MM.1S (cell line): Measurements from ENCODE around the gene BCOR.

Experiments used
- EZH2 ChIP-seq: fragments of 300-600 bp; sonication (generic); optimal IDR thresholded peaks from 2 replicates; pipeline ENCODE3; 2017; ENCODE audit warnings: low read depth, mild to moderate bottlenecking, antibody characterized with exemption, low read length, mixed read lengths
- EZH2phosphoT487 ChIP-seq: fragments of 300-600 bp; sonication (generic); IDR thresholded peaks from 2 replicates; pipeline ENCODE4 v1.6.1; 2018; ENCODE audit warnings: antibody characterized with exemption, low read length
- TF ChIP-seq, protein P1 (sequence below): fragments of 300-600 bp; sonication (generic); IDR thresholded peaks from 2 replicates; pipeline ENCODE4 v1.5.1; 2016; ENCODE audit warnings: antibody characterized with exemption, low read length, mixed read lengths

DNA sequence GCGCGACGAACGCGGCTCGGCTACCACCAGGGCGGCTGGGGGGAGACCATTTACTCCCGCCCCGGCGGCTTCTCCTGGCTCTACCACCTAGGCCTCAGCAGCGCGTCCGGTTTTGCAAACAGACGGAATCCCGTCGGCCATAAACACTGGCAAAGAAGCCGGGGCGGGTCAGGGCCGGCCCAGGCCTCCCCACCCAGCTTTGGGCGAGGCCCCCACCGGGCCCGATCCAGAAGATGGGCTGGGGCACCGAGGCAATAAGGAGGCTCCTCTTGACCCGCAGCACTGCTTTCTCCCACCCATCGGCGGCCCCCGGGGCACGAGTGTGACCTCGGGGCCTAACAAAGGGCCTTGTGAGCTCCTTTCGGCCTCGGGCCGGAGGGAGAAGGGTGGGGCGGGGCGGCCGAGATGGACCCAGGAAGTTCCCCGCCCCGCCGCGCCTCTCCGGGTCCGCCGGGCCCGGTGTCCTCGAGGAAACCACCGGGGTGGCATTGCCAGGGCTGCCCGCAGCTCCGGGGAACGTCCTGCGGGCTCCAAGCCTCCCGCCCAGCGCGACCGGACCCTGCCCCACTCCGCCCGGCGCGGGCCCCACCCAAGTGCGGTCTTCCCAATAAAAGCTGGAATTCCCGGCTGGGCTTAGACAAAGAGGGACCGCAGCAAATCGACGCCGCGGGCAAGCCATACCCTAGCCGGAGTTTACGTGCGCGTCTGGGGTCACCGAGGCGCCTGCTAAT, 5.9 kb downstream of the BCOR start:
- TF ChIP-seq, protein P1, sequence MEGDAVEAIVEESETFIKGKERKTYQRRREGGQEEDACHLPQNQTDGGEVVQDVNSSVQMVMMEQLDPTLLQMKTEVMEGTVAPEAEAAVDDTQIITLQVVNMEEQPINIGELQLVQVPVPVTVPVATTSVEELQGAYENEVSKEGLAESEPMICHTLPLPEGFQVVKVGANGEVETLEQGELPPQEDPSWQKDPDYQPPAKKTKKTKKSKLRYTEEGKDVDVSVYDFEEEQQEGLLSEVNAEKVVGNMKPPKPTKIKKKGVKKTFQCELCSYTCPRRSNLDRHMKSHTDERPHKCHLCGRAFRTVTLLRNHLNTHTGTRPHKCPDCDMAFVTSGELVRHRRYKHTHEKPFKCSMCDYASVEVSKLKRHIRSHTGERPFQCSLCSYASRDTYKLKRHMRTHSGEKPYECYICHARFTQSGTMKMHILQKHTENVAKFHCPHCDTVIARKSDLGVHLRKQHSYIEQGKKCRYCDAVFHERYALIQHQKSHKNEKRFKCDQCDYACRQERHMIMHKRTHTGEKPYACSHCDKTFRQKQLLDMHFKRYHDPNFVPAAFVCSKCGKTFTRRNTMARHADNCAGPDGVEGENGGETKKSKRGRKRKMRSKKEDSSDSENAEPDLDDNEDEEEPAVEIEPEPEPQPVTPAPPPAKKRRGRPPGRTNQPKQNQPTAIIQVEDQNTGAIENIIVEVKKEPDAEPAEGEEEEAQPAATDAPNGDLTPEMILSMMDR: no peak
- TF ChIP-seq EZH2: no peak
- no peak for TF ChIP-seq EZH2phosphoT487
